ENCODE results near the gene AHRR.
"Not testable (repeated sequence)": the region's sequence is repeated elsewhere in the genome, so short reads cannot be mapped to it uniquely, and the experiment has no call there.

Gene AHRR

GRCh38 chr5:305459-305858 is 16.1 kb upstream of the AHRR start:
- DNase-seq (ENCODE audit: low read depth, low spot score), result no peak

GRCh38 chr5:306011-306805 is 15.3 kb upstream of the AHRR start:
- DNase-seq (ENCODE audit: low read depth, low spot score), result no peak

GRCh38 chr5:307306-307705 is 14.2 kb upstream of the AHRR start:
- DNase-seq (ENCODE audit: low read depth, low spot score), result no peak

GRCh38 chr5:307794-308579 is 13.5 kb upstream of the AHRR start:
- no peak for DNase-seq (ENCODE audit: low read depth, low spot score)

- no peak for DNase-seq (ENCODE audit: low read depth, low spot score)
These were observed 12.7 kb upstream of the AHRR start for GRCh38 chr5:308672-309271.

GRCh38 chr5:309831-310230 is 11.7 kb upstream of the AHRR start:
- not testable (repeated sequence) for DNase-seq (ENCODE audit: low read depth, low spot score)

- DNase-seq (ENCODE audit: low read depth, low spot score), result no peak
These were observed 11.0 kb upstream of the AHRR start for GRCh38 chr5:310516-310915.

- DNase-seq (ENCODE audit: low read depth, low spot score), result no peak
These were observed 10.5 kb upstream of the AHRR start for GRCh38 chr5:310941-311434.

GRCh38 chr5:311963-312362 is 9.6 kb upstream of the AHRR start:
- DNase-seq (ENCODE audit: low read depth, low spot score), result no peak

GRCh38 chr5:312845-313244 is 8.7 kb upstream of the AHRR start:
- no peak for DNase-seq (ENCODE audit: low read depth, low spot score)

- no peak for DNase-seq (ENCODE audit: low read depth, low spot score)
These were observed 8.2 kb upstream of the AHRR start for GRCh38 chr5:313265-313664.

- DNase-seq (ENCODE audit: low read depth, low spot score), result no peak
These were observed 7.6 kb upstream of the AHRR start for GRCh38 chr5:313806-314376.

GRCh38 chr5:314676-315487 is 6.6 kb upstream of the AHRR start:
- DNase-seq (ENCODE audit: low read depth, low spot score), result no peak

GRCh38 chr5:315488-316209 is 5.9 kb upstream of the AHRR start:
- DNase-seq (ENCODE audit: low read depth, low spot score), result no peak

- no peak for DNase-seq (ENCODE audit: low read depth, low spot score)
These were observed 5.1 kb upstream of the AHRR start for GRCh38 chr5:316210-317085.

- no peak for DNase-seq (ENCODE audit: low read depth, low spot score)
These were observed 4.3 kb upstream of the AHRR start for GRCh38 chr5:317086-317811.

- no peak for DNase-seq (ENCODE audit: low read depth, low spot score)
These were observed 3.1 kb upstream of the AHRR start for GRCh38 chr5:318341-318897.

GRCh38 chr5:318931-319601 is 2.4 kb upstream of the AHRR start:
- DNase-seq (ENCODE audit: low read depth, low spot score), result no peak

Data from brain pericyte (primary cell).